ENCODE measurements around the gene CORT. TPM values are rescaled to one million over a fixed set of nuclear protein-coding genes. Genes with fewer than 3 reads are reported as not detected.
"Not testable (repeated sequence)": the region's sequence is repeated elsewhere in the genome, so short reads cannot be mapped to it uniquely, and the experiment has no call there.

CORT gene
- total and polyA plus RNA-seq, 9 donors = 0.55 to 1.4 (median 1.0) TPM

- no peaks in the 10 kb centered on the region for H3K27me3 ChIP-seq (ENCODE audit: control insufficient read depth, insufficient read depth, low read length)
- H3K27ac ChIP-seq (ENCODE audit: low read length) = no peak overlapping the region
- H3K4me3 ChIP-seq (ENCODE audit: low read length) = no peak overlapping the region
- peaks cover 12% of the 10 kb centered on the region for H3K4me1 ChIP-seq (ENCODE audit: control insufficient read depth, insufficient read depth, low read length)
- DNase-seq = peak; percentile 83
- H3K9me3 ChIP-seq (replicated peaks; ENCODE audit: control insufficient read depth, low read depth, low read length) = no peaks in the 10 kb centered on the region
- peaks cover 22% of the 10 kb centered on the region for H3K36me3 ChIP-seq (ENCODE audit: control insufficient read depth, insufficient read depth, low read length)
- WGBS (ENCODE audit: insufficient coverage) = 10% methylated on average over 8 of the region's 9 CpGs
Measured at GRCh38 chr1:10424034-10424433, 25.8 kb upstream of the CORT start.

- Histone ChIP-seq H3K36me3 (ENCODE audit: control insufficient read depth, insufficient read depth, low read length) (peaks cover 16% of the 10 kb centered on the region), H3K9me3 (replicated peaks; ENCODE audit: control insufficient read depth, low read depth, low read length) (no peaks in the 10 kb centered on the region), H3K27me3 (ENCODE audit: control insufficient read depth, insufficient read depth, low read length) (no peaks in the 10 kb centered on the region), H3K4me3 (ENCODE audit: low read length) (no peak overlapping the region), H3K4me1 (ENCODE audit: control insufficient read depth, insufficient read depth, low read length) (peaks cover 12% of the 10 kb centered on the region), H3K27ac (ENCODE audit: low read length) (no peak overlapping the region)
- 80% methylated on average over 1 of the region's 8 CpGs for WGBS (ENCODE audit: insufficient coverage)
- DNase-seq = no peak
Measured at GRCh38 chr1:10424651-10425050, 25.2 kb upstream of the CORT start.

- peaks cover 16% of the 10 kb centered on the region for H3K4me1 ChIP-seq (ENCODE audit: control insufficient read depth, insufficient read depth, low read length)
- H3K36me3 ChIP-seq (ENCODE audit: control insufficient read depth, insufficient read depth, low read length); H3K9me3 ChIP-seq (replicated peaks; ENCODE audit: control insufficient read depth, low read depth, low read length); H3K4me3 ChIP-seq (ENCODE audit: low read length); H3K27ac ChIP-seq (ENCODE audit: low read length); DNase-seq; H3K27me3 ChIP-seq (ENCODE audit: control insufficient read depth, insufficient read depth, low read length): not testable (repeated sequence)
- WGBS (ENCODE audit: insufficient coverage) = 99% methylated on average over 9 of the region's 21 CpGs
Measured at GRCh38 chr1:10425826-10426534, 23.9 kb upstream of the CORT start.

- not testable (repeated sequence) for H3K9me3 ChIP-seq (replicated peaks; ENCODE audit: control insufficient read depth, low read depth, low read length); H3K27me3 ChIP-seq (ENCODE audit: control insufficient read depth, insufficient read depth, low read length); H3K36me3 ChIP-seq (ENCODE audit: control insufficient read depth, insufficient read depth, low read length); H3K27ac ChIP-seq (ENCODE audit: low read length); H3K4me3 ChIP-seq (ENCODE audit: low read length); DNase-seq
- peaks cover 22% of the 10 kb centered on the region for H3K4me1 ChIP-seq (ENCODE audit: control insufficient read depth, insufficient read depth, low read length)
- WGBS (ENCODE audit: insufficient coverage) = no CpG with 5 or more reads among the region's 21 CpGs
Measured at GRCh38 chr1:10426535-10426848, 23.3 kb upstream of the CORT start.

DNA sequence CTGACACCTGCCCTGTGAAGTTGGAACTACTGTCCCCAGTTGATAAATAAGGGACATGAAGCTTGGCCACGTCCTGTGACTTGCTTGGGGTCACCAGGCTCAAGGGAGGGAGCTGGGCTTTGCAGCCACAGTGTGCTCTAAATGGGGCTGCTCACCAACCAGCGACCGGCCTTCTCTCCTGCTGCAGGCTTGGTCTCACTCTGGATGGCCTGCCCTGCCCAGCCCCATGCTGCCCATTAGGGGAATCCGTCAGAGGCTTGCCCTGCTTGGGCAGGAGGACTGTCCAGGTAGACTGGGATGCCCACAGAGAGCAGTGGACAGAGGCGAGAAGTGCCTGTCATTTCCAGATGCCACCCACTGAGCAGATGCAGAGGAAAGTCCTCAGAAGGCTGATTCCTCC lies 20.8 kb upstream of the CORT start:
- Histone ChIP-seq H3K4me1 (ENCODE audit: control insufficient read depth, insufficient read depth, low read length) (peaks cover 19% of the 10 kb centered on the region), H3K4me3 (ENCODE audit: low read length) (no peak overlapping the region), H3K36me3 (ENCODE audit: control insufficient read depth, insufficient read depth, low read length) (no peaks in the 10 kb centered on the region), H3K27ac (ENCODE audit: low read length) (no peak overlapping the region), H3K27me3 (ENCODE audit: control insufficient read depth, insufficient read depth, low read length) (no peaks in the 10 kb centered on the region), H3K9me3 (replicated peaks; ENCODE audit: control insufficient read depth, low read depth, low read length) (no peaks in the 10 kb centered on the region)
- 88% methylated on average over 5 of the region's 5 CpGs for WGBS (ENCODE audit: insufficient coverage)
- DNase-seq = peak; percentile 14

DNA sequence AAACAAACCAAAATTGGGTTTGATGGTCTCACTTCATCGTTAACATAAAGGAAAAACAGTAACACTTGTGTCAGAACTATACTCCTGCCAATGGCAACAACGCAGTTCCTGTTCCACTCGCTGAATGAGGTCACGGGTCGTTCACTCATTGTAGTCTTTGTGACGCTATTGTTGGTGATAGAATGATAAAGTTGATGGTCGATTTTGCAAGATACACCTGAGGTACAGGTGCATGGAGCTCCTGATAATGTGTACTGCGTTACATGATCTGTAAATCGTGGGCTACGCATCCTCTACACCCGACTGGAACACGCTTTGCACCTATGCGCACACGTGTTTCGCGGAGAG lies 20.0 kb upstream of the CORT start:
- Histone ChIP-seq H3K27ac (ENCODE audit: low read length) (no peak overlapping the region), H3K36me3 (ENCODE audit: control insufficient read depth, insufficient read depth, low read length) (no peaks in the 10 kb centered on the region), H3K9me3 (replicated peaks; ENCODE audit: control insufficient read depth, low read depth, low read length) (no peaks in the 10 kb centered on the region), H3K4me3 (ENCODE audit: low read length) (peak overlapping the region; percentile 72), H3K4me1 (ENCODE audit: control insufficient read depth, insufficient read depth, low read length) (peaks cover 13% of the 10 kb centered on the region), H3K27me3 (ENCODE audit: control insufficient read depth, insufficient read depth, low read length) (no peaks in the 10 kb centered on the region)
- WGBS (ENCODE audit: insufficient coverage) = 21% methylated on average over 11 of the region's 16 CpGs
- DNase-seq = peak; percentile 46

DNA sequence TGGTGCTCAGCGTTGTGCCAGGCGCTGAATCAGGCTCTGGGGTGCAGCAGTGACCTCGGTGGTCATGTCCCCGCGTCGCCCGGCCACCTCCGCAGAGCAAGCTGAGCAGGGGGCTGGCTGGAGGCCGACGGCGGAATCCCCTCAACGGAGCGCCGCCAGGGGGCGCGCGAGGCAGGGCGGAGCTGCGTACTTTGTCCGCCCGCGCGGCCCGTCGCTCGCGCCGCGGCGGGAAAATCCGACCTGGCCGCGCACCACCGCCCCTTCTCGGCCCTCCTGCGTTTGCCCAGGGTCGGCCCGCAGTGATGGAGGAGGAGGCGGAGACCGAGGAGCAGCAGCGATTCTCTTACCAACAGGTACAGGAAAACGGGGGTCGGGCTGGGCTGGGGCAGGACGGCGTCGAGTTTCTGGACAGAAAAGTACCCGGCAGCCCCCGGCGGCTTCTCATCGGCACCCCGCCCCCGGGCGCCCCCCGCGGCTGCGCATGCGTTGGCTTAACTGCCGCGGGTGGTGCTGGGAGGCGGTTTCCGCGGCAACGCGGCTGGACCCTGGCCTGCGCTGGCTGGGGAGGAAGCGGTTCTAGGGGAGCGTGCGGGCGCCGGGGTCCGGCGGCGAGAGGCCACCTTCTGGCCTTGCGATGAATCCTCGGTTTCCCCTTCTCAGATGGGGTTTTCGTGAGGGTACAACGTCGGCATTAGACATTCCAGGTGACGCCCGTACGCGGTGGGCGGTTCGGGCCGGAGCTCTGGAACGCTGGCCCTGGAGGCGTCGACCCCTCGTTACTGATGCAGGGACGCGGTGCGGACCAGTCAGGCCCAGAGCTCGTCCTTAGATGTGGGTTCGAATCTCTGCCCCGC lies 19.4 kb upstream of the CORT start, which contains the start of gene CENPS:
Gene CENPS (plus strand): TSS at position 218 of the 854 bp plus-strand sequence. CDS start 85 bp downstream, at position 303.
- peak; percentile 97 for DNase-seq
- no peaks in the 10 kb centered on the region for H3K9me3 ChIP-seq (replicated peaks; ENCODE audit: control insufficient read depth, low read depth, low read length)
- H3K27ac ChIP-seq (ENCODE audit: low read length) = peak within 1 kb of the TSS; percentile 83
- no peaks in the 10 kb centered on the region for H3K27me3 ChIP-seq (ENCODE audit: control insufficient read depth, insufficient read depth, low read length)
- H3K36me3 ChIP-seq (ENCODE audit: control insufficient read depth, insufficient read depth, low read length) = peaks cover 3% of the 10 kb centered on the region
- peaks cover 13% of the 10 kb centered on the region for H3K4me1 ChIP-seq (ENCODE audit: control insufficient read depth, insufficient read depth, low read length)
- under 1% methylated on average over 95 of the region's 95 CpGs for WGBS (ENCODE audit: insufficient coverage)
- peak within 1 kb of the TSS; percentile 72 for H3K4me3 ChIP-seq (ENCODE audit: low read length)

DNA sequence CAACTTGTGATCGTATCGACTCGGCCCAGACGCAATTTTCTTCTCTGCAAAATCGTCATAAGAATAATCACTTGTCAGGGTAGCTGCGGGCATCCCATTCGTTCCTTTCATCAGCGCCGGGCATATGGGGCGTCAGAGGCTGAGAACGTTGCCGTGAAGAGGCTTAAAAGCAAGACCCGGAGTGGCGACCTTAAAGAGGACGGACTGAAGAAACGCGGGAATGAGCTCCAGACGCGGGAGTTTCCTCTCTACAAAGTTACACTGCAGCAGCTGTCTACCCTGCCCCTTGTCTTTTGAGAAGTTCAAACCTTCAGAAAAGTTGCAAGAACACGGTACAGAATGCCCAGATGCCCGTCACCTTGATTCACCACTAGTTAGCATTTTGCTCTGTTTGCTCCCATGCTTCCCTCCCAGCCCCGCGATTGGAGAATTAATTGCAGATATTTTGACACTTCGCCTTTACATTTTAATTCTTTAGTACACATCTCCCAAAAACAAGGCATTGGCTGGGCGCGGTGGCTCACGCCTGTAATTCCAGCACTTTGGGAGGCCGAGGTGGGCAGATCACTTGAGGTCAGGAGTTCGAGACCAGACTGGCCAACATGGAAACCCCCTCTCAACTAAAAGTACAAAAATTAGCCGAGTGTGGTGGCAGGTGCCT lies 18.6 kb upstream of the CORT start:
- peak overlapping the region; percentile 83 for H3K27ac ChIP-seq (ENCODE audit: low read length)
- WGBS (ENCODE audit: insufficient coverage) = 19% methylated on average over 26 of the region's 30 CpGs
- no peaks in the 10 kb centered on the region for H3K9me3 ChIP-seq (replicated peaks; ENCODE audit: control insufficient read depth, low read depth, low read length)

GRCh38 chr1:10432910-10433700 lies 16.7 kb upstream of the CORT start:
- 67% methylated on average over 11 of the region's 14 CpGs for WGBS (ENCODE audit: insufficient coverage)
- no peaks in the 10 kb centered on the region for H3K9me3 ChIP-seq (replicated peaks; ENCODE audit: control insufficient read depth, low read depth, low read length)

More for the DNA sequence above, 18.6 kb upstream of the CORT start:
- H3K4me3 ChIP-seq (ENCODE audit: low read length) = peak overlapping the region; percentile 72
- no peaks in the 10 kb centered on the region for H3K27me3 ChIP-seq (ENCODE audit: control insufficient read depth, insufficient read depth, low read length)
- no peak for DNase-seq
- H3K36me3 ChIP-seq (ENCODE audit: control insufficient read depth, insufficient read depth, low read length) = peaks cover 3% of the 10 kb centered on the region
- H3K4me1 ChIP-seq (ENCODE audit: control insufficient read depth, insufficient read depth, low read length) = peaks cover 13% of the 10 kb centered on the region

More at GRCh38 chr1:10432910-10433700, 16.7 kb upstream of the CORT start:
- Histone ChIP-seq H3K27me3 (ENCODE audit: control insufficient read depth, insufficient read depth, low read length) (no peaks in the 10 kb centered on the region), H3K4me1 (ENCODE audit: control insufficient read depth, insufficient read depth, low read length) (peaks cover 10% of the 10 kb centered on the region), H3K4me3 (ENCODE audit: low read length) (no peak overlapping the region), H3K36me3 (ENCODE audit: control insufficient read depth, insufficient read depth, low read length) (peaks cover 3% of the 10 kb centered on the region), H3K27ac (ENCODE audit: low read length) (no peak overlapping the region)
- no peak for DNase-seq

All from muscle of leg (tissue), 11 donors.